GM19239 (cell line): ENCODE results near the gene SORCS2.

Experiments used
- DNase-seq: peaks from one replicate; pipeline ENCODE4 v3.0.0; 2011; ENCODE audit warnings: low spot score; ENCODE audit not compliant: insufficient read length
- FAIRE-seq: peaks from 2 replicates; lab custom pipeline; 2011; peaks lifted over from hg19 to GRCh38; lab: Jason Lieb, UNC

Gene SORCS2

GRCh38 chr4:7394681-7395451 lies 202.5 kb downstream of the SORCS2 start:
- no peak for FAIRE-seq
- no peak for DNase-seq

- FAIRE-seq (no peak), DNase-seq (no peak)
Measured at GRCh38 chr4:7395645-7396044, 203.3 kb downstream of the SORCS2 start.

GRCh38 chr4:7396186-7396910 lies 204.0 kb downstream of the SORCS2 start:
- DNase-seq (no peak), FAIRE-seq (no peak)

GRCh38 chr4:7397206-7398103 lies 205.1 kb downstream of the SORCS2 start:
- no peak for FAIRE-seq
- DNase-seq, result no peak

- no peak for FAIRE-seq
- no peak for DNase-seq
Measured at GRCh38 chr4:7398104-7398423, 205.7 kb downstream of the SORCS2 start.

GRCh38 chr4:7398788-7399439 lies 206.6 kb downstream of the SORCS2 start:
- no peak for DNase-seq
- FAIRE-seq, result no peak

- FAIRE-seq, result no peak
- DNase-seq, result no peak
Measured at GRCh38 chr4:7399440-7400234, 207.3 kb downstream of the SORCS2 start.

- DNase-seq (no peak), FAIRE-seq (no peak)
Measured at GRCh38 chr4:7400671-7401298, 208.4 kb downstream of the SORCS2 start.

GRCh38 chr4:7402526-7402925 lies 210.2 kb downstream of the SORCS2 start:
- DNase-seq, result no peak
- FAIRE-seq, result no peak

- no peak for DNase-seq
- no peak for FAIRE-seq
Measured at GRCh38 chr4:7403001-7403400, 210.7 kb downstream of the SORCS2 start.

- FAIRE-seq, result no peak
- DNase-seq, result no peak
Measured at GRCh38 chr4:7408166-7408565, 215.8 kb downstream of the SORCS2 start.

- DNase-seq (no peak), FAIRE-seq (no peak)
Measured at GRCh38 chr4:7410446-7410845, 218.1 kb downstream of the SORCS2 start.

- no peak for DNase-seq
- FAIRE-seq, result no peak
Measured at GRCh38 chr4:7411491-7411890, 219.2 kb downstream of the SORCS2 start.

- DNase-seq (no peak), FAIRE-seq (no peak)
Measured at GRCh38 chr4:7411896-7412553, 219.7 kb downstream of the SORCS2 start.

GRCh38 chr4:7412554-7412912 lies 220.2 kb downstream of the SORCS2 start:
- DNase-seq (no peak), FAIRE-seq (no peak)

- DNase-seq, result no peak
- no peak for FAIRE-seq
Measured at GRCh38 chr4:7414046-7414445, 221.7 kb downstream of the SORCS2 start.

GRCh38 chr4:7414736-7415510 lies 222.6 kb downstream of the SORCS2 start:
- no peak for DNase-seq
- FAIRE-seq, result no peak
